ENCODE measurements around the gene SCGB1A1. TPM values are rescaled to one million over a fixed set of nuclear protein-coding genes. Genes with fewer than 3 reads are reported as not detected.

SCGB1A1 gene
- total RNA-seq, 4 donors from 2014 or later, result not detected

GRCh38 chr11:62404901-62405300, 13.9 kb upstream of the SCGB1A1 start:
- Histone ChIP-seq H3K27me3 (no peaks in the 10 kb centered on the region), H3K36me3 (no peaks in the 10 kb centered on the region), H3K4me1 (peaks cover 17 to 25% of the 10 kb centered on the region in 2 donors), H3K9me3 (no peaks in the 10 kb centered on the region), H3K27ac (no peak overlapping the region), H3K4me3 (no peak overlapping the region)
- no peak for TF ChIP-seq POLR2A (IDR thresholded peaks at IDR 0.05)
- TF ChIP-seq, protein P1, sequence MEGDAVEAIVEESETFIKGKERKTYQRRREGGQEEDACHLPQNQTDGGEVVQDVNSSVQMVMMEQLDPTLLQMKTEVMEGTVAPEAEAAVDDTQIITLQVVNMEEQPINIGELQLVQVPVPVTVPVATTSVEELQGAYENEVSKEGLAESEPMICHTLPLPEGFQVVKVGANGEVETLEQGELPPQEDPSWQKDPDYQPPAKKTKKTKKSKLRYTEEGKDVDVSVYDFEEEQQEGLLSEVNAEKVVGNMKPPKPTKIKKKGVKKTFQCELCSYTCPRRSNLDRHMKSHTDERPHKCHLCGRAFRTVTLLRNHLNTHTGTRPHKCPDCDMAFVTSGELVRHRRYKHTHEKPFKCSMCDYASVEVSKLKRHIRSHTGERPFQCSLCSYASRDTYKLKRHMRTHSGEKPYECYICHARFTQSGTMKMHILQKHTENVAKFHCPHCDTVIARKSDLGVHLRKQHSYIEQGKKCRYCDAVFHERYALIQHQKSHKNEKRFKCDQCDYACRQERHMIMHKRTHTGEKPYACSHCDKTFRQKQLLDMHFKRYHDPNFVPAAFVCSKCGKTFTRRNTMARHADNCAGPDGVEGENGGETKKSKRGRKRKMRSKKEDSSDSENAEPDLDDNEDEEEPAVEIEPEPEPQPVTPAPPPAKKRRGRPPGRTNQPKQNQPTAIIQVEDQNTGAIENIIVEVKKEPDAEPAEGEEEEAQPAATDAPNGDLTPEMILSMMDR (IDR thresholded peaks at IDR 0.05), result no peak
- intact Hi-C loops (cut with DNase I; ENCODE audit: low total_unique reads), result no loop called here
- DNase-seq, result no peak

- Histone ChIP-seq H3K4me3 (no peak overlapping the region), H3K9me3 (no peaks in the 10 kb centered on the region), H3K4me1 (peaks cover 10 to 18% of the 10 kb centered on the region in 2 donors), H3K36me3 (no peaks in the 10 kb centered on the region), H3K27ac (no peak overlapping the region), H3K27me3 (no peaks in the 10 kb centered on the region)
- intact Hi-C loops (cut with DNase I; ENCODE audit: low total_unique reads), result no loop called here
- no peak for DNase-seq
- TF ChIP-seq POLR2A (IDR thresholded peaks at IDR 0.05), result no peak
- TF ChIP-seq, protein P1 (IDR thresholded peaks at IDR 0.05), result no peak
Observed at GRCh38 chr11:62406034-62406433, 12.8 kb upstream of the SCGB1A1 start.

DNA sequence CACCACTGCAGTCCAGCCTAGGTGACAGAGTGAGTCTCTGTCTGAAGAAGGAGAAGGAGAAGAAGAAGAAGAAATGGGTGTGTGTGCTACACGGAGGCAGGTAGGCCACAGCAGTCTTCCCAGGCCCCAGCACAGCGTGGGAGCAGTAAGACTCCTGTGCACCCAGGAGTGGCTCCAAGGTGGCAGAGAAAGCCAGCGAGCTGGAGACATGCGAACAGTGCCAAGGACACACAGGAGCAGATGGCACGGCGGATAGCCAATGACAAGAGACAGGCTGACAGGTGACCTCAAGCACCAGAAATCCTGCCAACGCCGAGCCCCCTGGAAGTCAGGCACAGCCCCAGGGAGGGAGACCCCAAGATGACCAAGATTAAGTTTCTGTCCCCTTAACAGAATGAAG, 9.0 kb upstream of the SCGB1A1 start:
- no peak for TF ChIP-seq POLR2A (IDR thresholded peaks at IDR 0.05)
- TF ChIP-seq, protein P1 (IDR thresholded peaks at IDR 0.05), result no peak
- H3K9me3 ChIP-seq, result no peaks in the 10 kb centered on the region
- no peaks in the 10 kb centered on the region for H3K27me3 ChIP-seq
- intact Hi-C loops (cut with DNase I; ENCODE audit: low total_unique reads), result no loop called here
- no peak overlapping the region for H3K4me3 ChIP-seq
- H3K27ac ChIP-seq, result no peak overlapping the region
- no peaks in the 10 kb centered on the region for H3K4me1 ChIP-seq
- no peak for DNase-seq
- H3K36me3 ChIP-seq, result no peaks in the 10 kb centered on the region

GRCh38 chr11:62410972-62411371, 7.9 kb upstream of the SCGB1A1 start:
- H3K4me1 ChIP-seq, result no peaks in the 10 kb centered on the region
- no peaks in the 10 kb centered on the region for H3K36me3 ChIP-seq
- no peaks in the 10 kb centered on the region for H3K27me3 ChIP-seq
- no peak overlapping the region for H3K27ac ChIP-seq
- no peaks in the 10 kb centered on the region for H3K9me3 ChIP-seq
- intact Hi-C loops (cut with DNase I; ENCODE audit: low total_unique reads), result no loop called here
- TF ChIP-seq, protein P1 (IDR thresholded peaks at IDR 0.05), result no peak
- no peak overlapping the region for H3K4me3 ChIP-seq
- no peak for DNase-seq

GRCh38 chr11:62411524-62411923, 7.3 kb upstream of the SCGB1A1 start:
- TF ChIP-seq, protein P1 (IDR thresholded peaks at IDR 0.05), result no peak
- TF ChIP-seq POLR2A (IDR thresholded peaks at IDR 0.05), result no peak
- Histone ChIP-seq H3K27me3 (no peaks in the 10 kb centered on the region), H3K4me1 (no peaks in the 10 kb centered on the region), H3K4me3 (no peak overlapping the region), H3K27ac (no peak overlapping the region), H3K9me3 (no peaks in the 10 kb centered on the region), H3K36me3 (no peaks in the 10 kb centered on the region)
- intact Hi-C loops (cut with DNase I; ENCODE audit: low total_unique reads), result no loop called here
- no peak for DNase-seq

Measured in uterus (tissue), 4 donors.